MM.1S (cell line): ENCODE results near the gene RUNX2.

Experiments used
- DNase-seq: peaks from one replicate; pipeline ENCODE4 v3.0.0-alpha.2; 2015
- H2AFZ ChIP-seq: fragments of 300-600 bp; sonication (generic); 2 replicates; pipeline ENCODE4 v1.6.0; 2016; ENCODE audit warnings: antibody characterized with exemption, low read length
- H3F3A ChIP-seq: fragments of 300-600 bp; sonication (generic); 2 replicates; pipeline ENCODE4 v1.6.1; 2016; ENCODE audit warnings: mild to moderate bottlenecking, antibody characterized with exemption, low read length, moderate library complexity, mixed read lengths; ENCODE audit not compliant: insufficient read depth
- H3K27ac ChIP-seq: fragments of 300-600 bp; sonication (generic); 2 replicates; pipeline ENCODE4 v1.5.1; 2016; ENCODE audit warnings: mild to moderate bottlenecking, low read length
- H3K27me3 ChIP-seq: fragments of 300-600 bp; sonication (generic); replicated peaks from 2 replicates; pipeline ENCODE4 v1.6.0; 2016; ENCODE audit warnings: low read length; ENCODE audit not compliant: insufficient read depth
- H3K36me3 ChIP-seq: fragments of 300-600 bp; sonication (generic); replicated peaks from 2 replicates; pipeline ENCODE4 v1.6.1; 2016; ENCODE audit warnings: mild to moderate bottlenecking, low read length, mixed read lengths; ENCODE audit not compliant: insufficient read depth
- H3K4me1 ChIP-seq: fragments of 300-600 bp; sonication (generic); 2 replicates; pipeline ENCODE4 v1.6.1; 2016; ENCODE audit warnings: low read length, mixed read lengths
- H3K4me2 ChIP-seq: fragments of 300-600 bp; sonication (generic); 2 replicates; pipeline ENCODE4 v1.6.0; 2016; ENCODE audit warnings: low read depth, low read length
- H3K4me3 ChIP-seq: fragments of 300-600 bp; sonication (generic); 2 replicates; pipeline ENCODE4 v1.5.1; 2016; ENCODE audit warnings: low read length, mixed read lengths
- H3K79me2 ChIP-seq: fragments of 300-600 bp; sonication (generic); 2 replicates; pipeline ENCODE4 v1.6.1; 2016; ENCODE audit warnings: mixed run types, low read length, mixed read lengths
- H3K9ac ChIP-seq: fragments of 300-600 bp; sonication (generic); 2 replicates; pipeline ENCODE4 v1.6.1; 2016; ENCODE audit warnings: low read length, mixed read lengths
- H3K9me2 ChIP-seq: fragments of 300-600 bp; sonication (generic); replicated peaks from 2 replicates; pipeline ENCODE4 v1.6.1; 2016; ENCODE audit warnings: mild to moderate bottlenecking, low read length, mixed read lengths; ENCODE audit not compliant: insufficient read depth
- H3K9me3 ChIP-seq: fragments of 300-600 bp; sonication (generic); replicated peaks from 2 replicates; pipeline ENCODE4 v1.6.1; 2016; ENCODE audit warnings: mild to moderate bottlenecking, low read length, mixed read lengths; ENCODE audit not compliant: insufficient read depth
- H4K20me1 ChIP-seq: fragments of 300-600 bp; sonication (generic); 2 replicates; pipeline ENCODE4 v1.6.1; 2016; ENCODE audit warnings: mild to moderate bottlenecking, low read length, moderate library complexity, mixed read lengths; ENCODE audit not compliant: insufficient read depth
- CTCF ChIP-seq: fragments of 300-600 bp; sonication (generic); IDR thresholded peaks from 2 replicates; pipeline ENCODE4 v1.5.1; 2016; ENCODE audit warnings: antibody characterized with exemption, low read length, mixed read lengths
- EZH2 ChIP-seq: fragments of 300-600 bp; sonication (generic); optimal IDR thresholded peaks from 2 replicates; pipeline ENCODE3; 2017; ENCODE audit warnings: low read depth, mild to moderate bottlenecking, antibody characterized with exemption, low read length, mixed read lengths
- EZH2phosphoT487 ChIP-seq: fragments of 300-600 bp; sonication (generic); IDR thresholded peaks from 2 replicates; pipeline ENCODE4 v1.6.1; 2018; ENCODE audit warnings: antibody characterized with exemption, low read length

The RUNX2 gene

GRCh38 chr6:45647341-45648261 is 319.5 kb downstream of the RUNX2 start:
- no peaks in the 10 kb centered on the region for H3K9me3 ChIP-seq
- no peak overlapping the region for H3K4me2 ChIP-seq
- H3K27ac ChIP-seq, result no peak overlapping the region
- peaks cover 10% of the 10 kb centered on the region; the same call in 1 of the 2 replicates for H3K4me1 ChIP-seq
- no peaks in the 10 kb centered on the region for H3F3A ChIP-seq
- no peaks in the 10 kb centered on the region for H3K36me3 ChIP-seq
- H3K9ac ChIP-seq, result no peak overlapping the region
- no peaks in the 10 kb centered on the region for H4K20me1 ChIP-seq
- no peak for TF ChIP-seq CTCF
- no peak for TF ChIP-seq EZH2phosphoT487
- no peak for TF ChIP-seq EZH2
- H3K9me2 ChIP-seq, result no peaks in the 10 kb centered on the region
- no peaks in the 10 kb centered on the region for H3K27me3 ChIP-seq
- no peak overlapping the region for H3K4me3 ChIP-seq
- DNase-seq, result no peak
- H3K79me2 ChIP-seq, result no peaks in the 10 kb centered on the region
- no peak overlapping the region for H2AFZ ChIP-seq

- no peaks in the 10 kb centered on the region for H3F3A ChIP-seq
- no peak overlapping the region for H3K9ac ChIP-seq
- H3K4me3 ChIP-seq, result no peak overlapping the region
- no peak overlapping the region for H3K4me2 ChIP-seq
- H3K27me3 ChIP-seq, result no peaks in the 10 kb centered on the region
- H3K9me2 ChIP-seq, result no peaks in the 10 kb centered on the region
- H3K36me3 ChIP-seq, result no peaks in the 10 kb centered on the region
- no peak for DNase-seq
- TF ChIP-seq CTCF, result no peak
- no peak for TF ChIP-seq EZH2
- TF ChIP-seq EZH2phosphoT487, result no peak
- H2AFZ ChIP-seq, result no peak overlapping the region
- no peaks in the 10 kb centered on the region for H3K79me2 ChIP-seq
- H3K27ac ChIP-seq, result no peak overlapping the region
- peaks cover 10% of the 10 kb centered on the region; the same call in 1 of the 2 replicates for H3K4me1 ChIP-seq
- H3K9me3 ChIP-seq, result no peaks in the 10 kb centered on the region
- H4K20me1 ChIP-seq, result no peaks in the 10 kb centered on the region
These were observed 320.1 kb downstream of the RUNX2 start for GRCh38 chr6:45648262-45648620.

- no peak overlapping the region for H3K4me3 ChIP-seq
- H3K9ac ChIP-seq, result no peak overlapping the region
- no peaks in the 10 kb centered on the region for H3K4me1 ChIP-seq
- H3K9me2 ChIP-seq, result no peaks in the 10 kb centered on the region
- no peaks in the 10 kb centered on the region for H3K27me3 ChIP-seq
- TF ChIP-seq EZH2, result no peak
- TF ChIP-seq CTCF, result no peak
- TF ChIP-seq EZH2phosphoT487, result no peak
- H2AFZ ChIP-seq, result no peak overlapping the region
- H3K9me3 ChIP-seq, result no peaks in the 10 kb centered on the region
- no peaks in the 10 kb centered on the region for H4K20me1 ChIP-seq
- no peak for DNase-seq
- no peaks in the 10 kb centered on the region for H3F3A ChIP-seq
- no peak overlapping the region for H3K4me2 ChIP-seq
- H3K79me2 ChIP-seq, result no peaks in the 10 kb centered on the region
- H3K27ac ChIP-seq, result no peak overlapping the region
- no peaks in the 10 kb centered on the region for H3K36me3 ChIP-seq
These were observed 322.5 kb downstream of the RUNX2 start for GRCh38 chr6:45650524-45651135.
